ENCODE measurements around the gene RASSF5. TPM values are rescaled to one million over a fixed set of nuclear protein-coding genes. Genes with fewer than 3 reads are reported as not detected.

The RASSF5 gene
- total and polyA plus RNA-seq, 10 of the 15 experiments (the other 5 are each of a cell fraction or from before 2014, with no cell fraction given), result 14.0 to 89.6 (median 68.9) TPM

GRCh38 chr1:206513312-206514111, 6.2 kb downstream of the RASSF5 start:
- Histone ChIP-seq H3K4me1 (ENCODE audit: control insufficient read depth, insufficient read depth, low read length) (peaks cover 7% of the 10 kb centered on the region; the same call in 1 of the 2 replicates), H3K27ac (ENCODE audit: control insufficient read depth, insufficient read depth) (no peak overlapping the region), H4K20me1 (ENCODE audit: control insufficient read depth, insufficient read depth) (no peaks in the 10 kb centered on the region), H3K27me3 (replicated peaks in 1 of 2; ENCODE audit: control insufficient read depth in 2 of 2, insufficient read depth in 2 of 2, low read length in 1 of 2) (no peaks in the 10 kb centered on the region), H3K4me3 (no peak overlapping the region), H3K9ac (ENCODE audit: control insufficient read depth, insufficient read depth, low read length) (no peak overlapping the region), H3K79me2 (ENCODE audit: control insufficient read depth, insufficient read depth, low read length) (no peaks in the 10 kb centered on the region), H3K36me3 (ENCODE audit: control insufficient read depth in 2 of 2, insufficient read depth in 2 of 2, low read length in 1 of 2) (no peaks in the 10 kb centered on the region; a peak in 1 of 4 replicates), H2AFZ (ENCODE audit: control insufficient read depth, low read depth, low read length) (no peak overlapping the region), H3K9me3 (replicated peaks; ENCODE audit: control insufficient read depth, insufficient read depth, low read length) (no peaks in the 10 kb centered on the region), H3K4me2 (ENCODE audit: control insufficient read depth, insufficient read depth) (no peak overlapping the region)
- POLR2A ChIA-PET, result no interaction called here
- 75% methylated on average over 11 of the region's 11 CpGs for WGBS (ENCODE audit: insufficient coverage, insufficient replicate concordance, low lambda C conversion rate, missing lambda C conversion rate)
- intact Hi-C loops (cut with micrococcal nuclease; ENCODE audit: unreplicated experiment), result no loop called here
- RAD21 ChIA-PET (ENCODE audit: unreplicated experiment), result no interaction called here
- CTCF ChIA-PET, result interaction anchor here (2.1 kb wide), 1 partner anchor 32 kb away, joined by 11 read pairs; no protein-coding TSS in a partner anchor
- FAIRE-seq (no peak), DNase-seq (ENCODE audit: low read depth, low spot score) (no peak), ATAC-seq (no peak)
- SMC1A ChIA-PET (ENCODE audit: uncharacterized antibody, unreplicated experiment), result interaction anchor here (0.9 to 1.7 kb wide), 3 partner anchors 20 to 67 kb away, joined by 3 to 4 read pairs (median 4); no protein-coding TSS in a partner anchor
- no peak for TF ChIP-seq PKNOX1 (IDR thresholded peaks at IDR 0.05)
- no peak for TF ChIP-seq E4F1 (IDR thresholded peaks at IDR 0.05; ENCODE audit: borderline replicate concordance, partially characterized antibody)
- no peak for TF ChIP-seq MXI1 (IDR thresholded peaks at IDR 0.05; ENCODE audit: low read depth, low read length)
- no peak for TF ChIP-seq NRF1 (conservative IDR thresholded peaks at IDR 0.05; ENCODE audit: low read depth, low read length)
- TF ChIP-seq ZBED1 (IDR thresholded peaks at IDR 0.05; ENCODE audit: borderline replicate concordance), result no peak
- no peak for TF ChIP-seq RFX5 (IDR thresholded peaks at IDR 0.05; ENCODE audit: low read depth, low read length)
- TF ChIP-seq JUND (IDR thresholded peaks at IDR 0.05; ENCODE audit: low read depth, low read length), result no peak
- no peak for TF ChIP-seq ZNF384 (IDR thresholded peaks at IDR 0.05; ENCODE audit: borderline replicate concordance, low read depth, low read length)
- TF ChIP-seq FOXK2 (IDR thresholded peaks at IDR 0.05), result no peak
- no peak for TF ChIP-seq CBX5 (IDR thresholded peaks at IDR 0.05; ENCODE audit: low read depth)
- TF ChIP-seq ZBTB11 (CRISPR knock-in tag; IDR thresholded peaks at IDR 0.05), result no peak
- TF ChIP-seq HCFC1 (IDR thresholded peaks at IDR 0.05; ENCODE audit: low read length), result no peak
- no peak for TF ChIP-seq SREBF1 (IDR thresholded peaks at IDR 0.05; ENCODE audit: low read length)
- no peak for TF ChIP-seq BCL11A (IDR thresholded peaks at IDR 0.05; ENCODE audit: low read depth, low read length)
- no peak for TF ChIP-seq MLLT1 (IDR thresholded peaks at IDR 0.05)
- BruUV-seq (replicated peaks), result no TSS peak
- in situ Hi-C loops (cut with MboI), result no loop called here
